ENCODE results near the gene ZNF57. TPM values are rescaled to one million over a fixed set of nuclear protein-coding genes. Genes with fewer than 3 reads are reported as not detected.
"Not testable (repeated sequence)": the region's sequence is repeated elsewhere in the genome, so short reads cannot be mapped to it uniquely, and the experiment has no call there.

Gene ZNF57
- total RNA-seq, 1 experiment from 2014 or later, result 3.3 TPM

GRCh38 chr19:2902590-2903218 is 2.0 kb downstream of the ZNF57 start:
- CTCF ChIA-PET, result no interaction called here
- Histone ChIP-seq H3K4me1 (ENCODE audit: insufficient read depth, low read length) (peaks cover 10% of the 10 kb centered on the region; the same call in 1 of the 2 replicates), H3K9me2 (replicated peaks; ENCODE audit: low read length) (no peaks in the 10 kb centered on the region), H3K4me2 (ENCODE audit: low read length) (peak overlapping the region; percentile 87), H3K79me2 (ENCODE audit: low read length) (peaks cover 56% of the 10 kb centered on the region), H3K9ac (ENCODE audit: low read length) (no peak overlapping the region), H3F3A (ENCODE audit: low read length, unreplicated experiment) (no peaks in the 10 kb centered on the region), H3K9me3 (ENCODE audit: low read length) (no peaks in the 10 kb centered on the region), H4K20me1 (ENCODE audit: low read length) (no peaks in the 10 kb centered on the region), H3K36me3 (ENCODE audit: low read depth, low read length) (no peaks in the 10 kb centered on the region), H2AFZ (ENCODE audit: low read length) (no peak overlapping the region), H3K27ac (ENCODE audit: low read length) (no peak overlapping the region), H3K27me3 (ENCODE audit: low read length) (no peaks in the 10 kb centered on the region), H3K4me3 (ENCODE audit: low read length) (peak overlapping the region; percentile 84; the same call in 1 of the 2 replicates)
- ATAC-seq (no peak), DNase-seq (no peak)
- no peak for TF ChIP-seq EZH2 (IDR thresholded peaks at IDR 0.05; ENCODE audit: low read length, unreplicated experiment)
- no peak for TF ChIP-seq EZH2phosphoT487 (IDR thresholded peaks at IDR 0.05; ENCODE audit: borderline replicate concordance, low read length)
- no peak for TF ChIP-seq CTCF (conservative IDR thresholded peaks at IDR 0.05; ENCODE audit: low read depth, low read length)
- BruUV-seq (replicated peaks), result no TSS peak
- intact Hi-C loops (cut with micrococcal nuclease), result no loop called here
- POLR2A ChIA-PET (ENCODE audit: unreplicated experiment), result no interaction called here

- H3K9me2 ChIP-seq (replicated peaks; ENCODE audit: low read length); BruUV-seq (replicated peaks); H3K9me3 ChIP-seq (ENCODE audit: low read length); CTCF ChIA-PET; POLR2A ChIA-PET (ENCODE audit: unreplicated experiment); H3K27me3 ChIP-seq (ENCODE audit: low read length); H3K4me3 ChIP-seq (ENCODE audit: low read length); intact Hi-C loops (cut with micrococcal nuclease); H3K27ac ChIP-seq (ENCODE audit: low read length); H3K4me2 ChIP-seq (ENCODE audit: low read length); H3K36me3 ChIP-seq (ENCODE audit: low read depth, low read length); H3K9ac ChIP-seq (ENCODE audit: low read length); ATAC-seq; H3F3A ChIP-seq (ENCODE audit: low read length, unreplicated experiment); H2AFZ ChIP-seq (ENCODE audit: low read length); H4K20me1 ChIP-seq (ENCODE audit: low read length); DNase-seq: not testable (repeated sequence)
- Histone ChIP-seq H3K79me2 (ENCODE audit: low read length) (peaks cover 61% of the 10 kb centered on the region), H3K4me1 (ENCODE audit: insufficient read depth, low read length) (peaks cover 10% of the 10 kb centered on the region; the same call in 1 of the 2 replicates)
Measured at GRCh38 chr19:2903326-2903725, 2.6 kb downstream of the ZNF57 start.

- peaks cover 71% of the 10 kb centered on the region for H3K79me2 ChIP-seq (ENCODE audit: low read length)
- H3F3A ChIP-seq (ENCODE audit: low read length, unreplicated experiment), result no peaks in the 10 kb centered on the region
- no peaks in the 10 kb centered on the region for H3K9me3 ChIP-seq (ENCODE audit: low read length)
Measured at GRCh38 chr19:2905918-2906519, 5.3 kb downstream of the ZNF57 start.

More at GRCh38 chr19:2905918-2906519, 5.3 kb downstream of the ZNF57 start:
- DNase-seq (no peak), ATAC-seq (no peak)
- Histone ChIP-seq H3K27ac (ENCODE audit: low read length) (no peak overlapping the region), H3K9ac (ENCODE audit: low read length) (no peak overlapping the region), H3K4me1 (ENCODE audit: insufficient read depth, low read length) (peaks cover 10% of the 10 kb centered on the region; the same call in 1 of the 2 replicates), H3K36me3 (ENCODE audit: low read depth, low read length) (no peaks in the 10 kb centered on the region), H2AFZ (ENCODE audit: low read length) (no peak overlapping the region), H3K4me2 (ENCODE audit: low read length) (no peak overlapping the region), H3K9me2 (replicated peaks; ENCODE audit: low read length) (no peaks in the 10 kb centered on the region), H3K4me3 (ENCODE audit: low read length) (no peak overlapping the region), H3K27me3 (ENCODE audit: low read length) (no peaks in the 10 kb centered on the region), H4K20me1 (ENCODE audit: low read length) (no peaks in the 10 kb centered on the region)
- ChIA-PET POLR2A (ENCODE audit: unreplicated experiment) (no interaction called here), CTCF (no interaction called here)
- intact Hi-C loops (cut with micrococcal nuclease), result no loop called here
- TF ChIP-seq CTCF (conservative IDR thresholded peaks at IDR 0.05; ENCODE audit: low read depth, low read length) (no peak), EZH2 (IDR thresholded peaks at IDR 0.05; ENCODE audit: low read length, unreplicated experiment) (no peak), EZH2phosphoT487 (IDR thresholded peaks at IDR 0.05; ENCODE audit: borderline replicate concordance, low read length) (no peak)
- no TSS peak for BruUV-seq (replicated peaks)
